ENCODE results near the gene HDAC6.

- TF ChIP-seq, protein P1, sequence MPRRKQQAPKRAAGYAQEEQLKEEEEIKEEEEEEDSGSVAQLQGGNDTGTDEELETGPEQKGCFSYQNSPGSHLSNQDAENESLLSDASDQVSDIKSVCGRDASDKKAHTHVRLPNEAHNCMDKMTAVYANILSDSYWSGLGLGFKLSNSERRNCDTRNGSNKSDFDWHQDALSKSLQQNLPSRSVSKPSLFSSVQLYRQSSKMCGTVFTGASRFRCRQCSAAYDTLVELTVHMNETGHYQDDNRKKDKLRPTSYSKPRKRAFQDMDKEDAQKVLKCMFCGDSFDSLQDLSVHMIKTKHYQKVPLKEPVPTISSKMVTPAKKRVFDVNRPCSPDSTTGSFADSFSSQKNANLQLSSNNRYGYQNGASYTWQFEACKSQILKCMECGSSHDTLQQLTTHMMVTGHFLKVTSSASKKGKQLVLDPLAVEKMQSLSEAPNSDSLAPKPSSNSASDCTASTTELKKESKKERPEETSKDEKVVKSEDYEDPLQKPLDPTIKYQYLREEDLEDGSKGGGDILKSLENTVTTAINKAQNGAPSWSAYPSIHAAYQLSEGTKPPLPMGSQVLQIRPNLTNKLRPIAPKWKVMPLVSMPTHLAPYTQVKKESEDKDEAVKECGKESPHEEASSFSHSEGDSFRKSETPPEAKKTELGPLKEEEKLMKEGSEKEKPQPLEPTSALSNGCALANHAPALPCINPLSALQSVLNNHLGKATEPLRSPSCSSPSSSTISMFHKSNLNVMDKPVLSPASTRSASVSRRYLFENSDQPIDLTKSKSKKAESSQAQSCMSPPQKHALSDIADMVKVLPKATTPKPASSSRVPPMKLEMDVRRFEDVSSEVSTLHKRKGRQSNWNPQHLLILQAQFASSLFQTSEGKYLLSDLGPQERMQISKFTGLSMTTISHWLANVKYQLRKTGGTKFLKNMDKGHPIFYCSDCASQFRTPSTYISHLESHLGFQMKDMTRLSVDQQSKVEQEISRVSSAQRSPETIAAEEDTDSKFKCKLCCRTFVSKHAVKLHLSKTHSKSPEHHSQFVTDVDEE (CRISPR knock-in tag; IDR thresholded peaks at IDR 0.05), result no peak
- TF ChIP-seq GLIS3 (CRISPR knock-in tag; IDR thresholded peaks at IDR 0.05) (no peak), POU6F1 (CRISPR knock-in tag; IDR thresholded peaks at IDR 0.05; ENCODE audit: borderline replicate concordance, low read depth) (no peak), SNAI2 (CRISPR knock-in tag; IDR thresholded peaks at IDR 0.05) (no peak), ZC3H10 (CRISPR knock-in tag; IDR thresholded peaks at IDR 0.05) (no peak), CSDC2 (CRISPR knock-in tag; IDR thresholded peaks at IDR 0.05) (no peak)
- TF ChIP-seq, protein P2, sequence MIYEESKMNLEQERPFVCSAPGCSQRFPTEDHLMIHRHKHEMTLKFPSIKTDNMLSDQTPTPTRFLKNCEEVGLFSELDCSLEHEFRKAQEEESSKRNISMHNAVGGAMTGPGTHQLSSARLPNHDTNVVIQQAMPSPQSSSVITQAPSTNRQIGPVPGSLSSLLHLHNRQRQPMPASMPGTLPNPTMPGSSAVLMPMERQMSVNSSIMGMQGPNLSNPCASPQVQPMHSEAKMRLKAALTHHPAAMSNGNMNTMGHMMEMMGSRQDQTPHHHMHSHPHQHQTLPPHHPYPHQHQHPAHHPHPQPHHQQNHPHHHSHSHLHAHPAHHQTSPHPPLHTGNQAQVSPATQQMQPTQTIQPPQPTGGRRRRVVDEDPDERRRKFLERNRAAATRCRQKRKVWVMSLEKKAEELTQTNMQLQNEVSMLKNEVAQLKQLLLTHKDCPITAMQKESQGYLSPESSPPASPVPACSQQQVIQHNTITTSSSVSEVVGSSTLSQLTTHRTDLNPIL (CRISPR knock-in tag; IDR thresholded peaks at IDR 0.05; ENCODE audit: low read depth), result no peak
These were observed 25.7 kb downstream of the HDAC6 start for GRCh38 chrX:48827654-48827968.

Data from SK-N-SH treated with all-trans-retinoic acid at 6 μM for 48 hours (cell line).